Sciatic nerve (tissue), 2 donors: ENCODE data around the gene TUBG1. TPM values are rescaled to one million over a fixed set of nuclear protein-coding genes. Genes with fewer than 3 reads are reported as not detected.
"Not testable (repeated sequence)": the region's sequence is repeated elsewhere in the genome, so short reads cannot be mapped to it uniquely, and the experiment has no call there.

ENCODE experiments used
- ATAC-seq: fragments of 200-7000 bp; cut with Tn5 transposase; one replicate; pipeline ENCODE4 v1.9.1; 2020; ENCODE audit warnings: mild to moderate bottlenecking, moderate library complexity
- DNase-seq: peaks from one replicate; pipeline ENCODE4 v3.0.0-alpha.2; 2020; ENCODE audit warnings: low spot score
- intact Hi-C: fragments of 100-400 bp; cut with DNase I; formaldehyde crosslinking; loops from one replicate; pipeline ENCODE4 v1.14.2; 2022
- total RNA-seq: library from RNA; stranded (reverse); fragmentation: NEBNext Ultra II Directional; extraction: Animal tissue kit (Norgen Biotek cat#: 25700); gene quantifications from one replicate; pipeline ENCODE4 v1.2.1, GENCODE V29; 2021
- donor health status: DM: no; HTN: no; CAD: no.
- donor health status: DM: no; HTN: no; CAD: no.

Gene TUBG1
- total RNA-seq, 1 donor from 2014 or later = 23.4 TPM

- DNase-seq (no peak), ATAC-seq (no peak)
- intact Hi-C loops = no loop called here
Observed at GRCh38 chr17:42617956-42618431, 8.5 kb downstream of the TUBG1 start.

GRCh38 chr17:42618442-42619150, 9.1 kb downstream of the TUBG1 start:
- DNase-seq = no peak
- intact Hi-C loops = no loop called here
- ATAC-seq = peak; percentile 62

- intact Hi-C loops, DNase-seq, ATAC-seq: not testable (repeated sequence)
Observed at GRCh38 chr17:42621987-42622386, 12.5 kb downstream of the TUBG1 start.

GRCh38 chr17:42623271-42623670, 13.8 kb downstream of the TUBG1 start:
- ATAC-seq (no peak), DNase-seq (no peak)
- intact Hi-C loops = no loop called here

GRCh38 chr17:42623732-42624596, 14.5 kb downstream of the TUBG1 start:
- no peak for ATAC-seq
- intact Hi-C loops = no loop called here
- no peak for DNase-seq

- intact Hi-C loops, DNase-seq, ATAC-seq: not testable (repeated sequence)
Observed at GRCh38 chr17:42627032-42627764, 17.7 kb downstream of the TUBG1 start.

- DNase-seq (no peak), ATAC-seq (no peak)
- intact Hi-C loops = no loop called here
Observed at GRCh38 chr17:42629411-42630009, 20.0 kb downstream of the TUBG1 start.

- intact Hi-C loops = no loop called here
- DNase-seq = no peak
- no peak for ATAC-seq
Observed at GRCh38 chr17:42632949-42633444, 23.5 kb downstream of the TUBG1 start.

GRCh38 chr17:42639525-42640113, 30.1 kb downstream of the TUBG1 start:
- ATAC-seq (no peak), DNase-seq (no peak)
- intact Hi-C loops = no loop called here

- intact Hi-C loops = no loop called here
- no peak for DNase-seq
- no peak for ATAC-seq
Observed at GRCh38 chr17:42640121-42640520, 30.6 kb downstream of the TUBG1 start.

GRCh38 chr17:42642336-42642735, 32.9 kb downstream of the TUBG1 start:
- intact Hi-C loops = no loop called here
- no peak for ATAC-seq
- DNase-seq = no peak

GRCh38 chr17:42647778-42648177, 38.3 kb downstream of the TUBG1 start:
- no peak for ATAC-seq
- no peak for DNase-seq
- intact Hi-C loops = no loop called here

- intact Hi-C loops = no loop called here
- ATAC-seq (no peak), DNase-seq (no peak)
Observed at GRCh38 chr17:42651392-42651791, 41.9 kb downstream of the TUBG1 start.

GRCh38 chr17:42653179-42654124, 44.0 kb downstream of the TUBG1 start:
- intact Hi-C loops = no loop called here
- peak; percentile 92 for ATAC-seq
- peak; percentile 76 for DNase-seq

- DNase-seq = no peak
- ATAC-seq = no peak
- intact Hi-C loops = no loop called here
Observed at GRCh38 chr17:42655528-42655927, 46.0 kb downstream of the TUBG1 start.

- intact Hi-C loops = no loop called here
- ATAC-seq (no peak), DNase-seq (no peak)
Observed at GRCh38 chr17:42657824-42658588, 48.5 kb downstream of the TUBG1 start.
